Activated CD8-positive, alpha-beta T cell treated with anti-CD3 and anti-CD28 coated beads, Interleukin-2, amount 10 ng/mL, durations not matched to agents 7 days and 5 days (primary cell): Measurements from ENCODE around the gene PAK5. TPM values are rescaled to one million over a fixed set of nuclear protein-coding genes. Genes with fewer than 3 reads are reported as not detected.

Experiments
- ATAC-seq: fragments of 150-1000 bp; cut with Tn5 transposase; one replicate; pipeline ENCODE4 v1.10.0; 2021; ENCODE audit warnings: moderate library complexity
- CTCF ChIA-PET: fragments of 350-600 bp; sonication (Branson Sonifier 250); formaldehyde crosslinking; loops from one replicate; lab custom pipeline; 2021; ENCODE audit warnings: antibody characterized with exemption; lab: Charles Lee
- POLR2A ChIA-PET: fragments of 350-600 bp; sonication (Branson Sonifier 250); formaldehyde crosslinking; loops from one replicate; lab custom pipeline; 2021; ENCODE audit warnings: antibody characterized with exemption; lab: Charles Lee
- DNase-seq: peaks from one replicate; pipeline ENCODE4 v3.0.0-alpha.2; 2020
- H3K27ac Mint-ChIP-seq: one replicate; pipeline ENCODE4 v1.8.0; 2021; ENCODE audit warnings: mild to moderate bottlenecking, mixed read lengths
- H3K27me3 Mint-ChIP-seq: one replicate; pipeline ENCODE4 v1.8.0; 2021; ENCODE audit warnings: low read depth, mixed read lengths
- H3K36me3 Mint-ChIP-seq: one replicate; pipeline ENCODE4 v1.8.0; 2021; ENCODE audit warnings: low read depth, mixed read lengths
- H3K4me1 Mint-ChIP-seq: one replicate; pipeline ENCODE4 v1.8.0; 2021; ENCODE audit warnings: low read depth, mixed read lengths
- H3K4me3 Mint-ChIP-seq: one replicate; pipeline ENCODE4 v1.8.0; 2021; ENCODE audit warnings: mild to moderate bottlenecking, mixed read lengths
- H3K9me3 Mint-ChIP-seq: one replicate; pipeline ENCODE4 v1.8.0; 2022; ENCODE audit warnings: mixed read lengths; ENCODE audit not compliant: insufficient read depth
- total RNA-seq, 2 experiments: library from RNA; stranded (reverse); gene quantifications; one replicate each; pipeline ENCODE4 v1.2.3, GENCODE V29; 2021

The PAK5 gene
- total RNA-seq, 2 experiments from 2014 or later, result not detected

GRCh38 chr20:9571783-9572182, 267.1 kb downstream of the PAK5 start:
- Mint-ChIP-seq H3K4me1 (no peaks in the 10 kb centered on the region), H3K9me3 (no peaks in the 10 kb centered on the region), H3K27me3 (no peaks in the 10 kb centered on the region), H3K4me3 (no peak overlapping the region), H3K27ac (no peak overlapping the region), H3K36me3 (no peaks in the 10 kb centered on the region)
- ATAC-seq (no peak), DNase-seq (no peak)
- ChIA-PET POLR2A (interaction anchor here (0.6 kb wide), 1 partner anchor 726 kb away, joined by 3 read pairs; no protein-coding TSS in a partner anchor), CTCF (interaction anchor here (0.6 kb wide), 1 partner anchor 183 kb away, joined by 3 read pairs; no protein-coding TSS in a partner anchor)

GRCh38 chr20:9570612-9571011, 268.3 kb downstream of the PAK5 start:
- POLR2A ChIA-PET, result no interaction called here
- no peaks in the 10 kb centered on the region for H3K9me3 Mint-ChIP-seq
- DNase-seq (no peak), ATAC-seq (no peak)
- H3K27ac Mint-ChIP-seq, result no peak overlapping the region
- no peaks in the 10 kb centered on the region for H3K36me3 Mint-ChIP-seq
- no peaks in the 10 kb centered on the region for H3K4me1 Mint-ChIP-seq
- no peak overlapping the region for H3K4me3 Mint-ChIP-seq
- CTCF ChIA-PET, result no interaction called here
- H3K27me3 Mint-ChIP-seq, result no peaks in the 10 kb centered on the region

- H3K36me3 Mint-ChIP-seq, result no peaks in the 10 kb centered on the region
- no peak overlapping the region for H3K4me3 Mint-ChIP-seq
- no peaks in the 10 kb centered on the region for H3K9me3 Mint-ChIP-seq
- ChIA-PET POLR2A (no interaction called here), CTCF (no interaction called here)
- H3K27ac Mint-ChIP-seq, result no peak overlapping the region
- H3K4me1 Mint-ChIP-seq, result no peaks in the 10 kb centered on the region
- DNase-seq, result no peak
- no peaks in the 10 kb centered on the region for H3K27me3 Mint-ChIP-seq
- no peak for ATAC-seq
Observed at GRCh38 chr20:9566977-9567376, 271.9 kb downstream of the PAK5 start.

- H3K4me1 Mint-ChIP-seq, result no peaks in the 10 kb centered on the region
- no peak for ATAC-seq
- H3K27ac Mint-ChIP-seq, result no peak overlapping the region
- H3K9me3 Mint-ChIP-seq, result no peaks in the 10 kb centered on the region
- ChIA-PET CTCF (no interaction called here), POLR2A (no interaction called here)
- no peaks in the 10 kb centered on the region for H3K27me3 Mint-ChIP-seq
- DNase-seq, result no peak
- no peak overlapping the region for H3K4me3 Mint-ChIP-seq
- H3K36me3 Mint-ChIP-seq, result no peaks in the 10 kb centered on the region
Observed at GRCh38 chr20:9565910-9566550, 272.8 kb downstream of the PAK5 start.

GRCh38 chr20:9557411-9557810, 281.5 kb downstream of the PAK5 start:
- DNase-seq, result no peak

GRCh38 chr20:9555781-9556180, 283.1 kb downstream of the PAK5 start:
- POLR2A ChIA-PET, result no interaction called here
- Mint-ChIP-seq H3K27ac (no peak overlapping the region), H3K27me3 (no peaks in the 10 kb centered on the region), H3K9me3 (no peaks in the 10 kb centered on the region), H3K4me1 (no peaks in the 10 kb centered on the region), H3K36me3 (no peaks in the 10 kb centered on the region), H3K4me3 (no peak overlapping the region)
- DNase-seq (no peak), ATAC-seq (no peak)
- CTCF ChIA-PET, result no interaction called here

More at GRCh38 chr20:9557411-9557810, 281.5 kb downstream of the PAK5 start:
- no peak for ATAC-seq
- ChIA-PET CTCF (no interaction called here), POLR2A (no interaction called here)
- Mint-ChIP-seq H3K27me3 (no peaks in the 10 kb centered on the region), H3K4me1 (no peaks in the 10 kb centered on the region), H3K27ac (no peak overlapping the region), H3K4me3 (no peak overlapping the region), H3K36me3 (no peaks in the 10 kb centered on the region), H3K9me3 (no peaks in the 10 kb centered on the region)

GRCh38 chr20:9551808-9552550, 286.9 kb downstream of the PAK5 start:
- ChIA-PET POLR2A (no interaction called here), CTCF (no interaction called here)
- no peaks in the 10 kb centered on the region for H3K27me3 Mint-ChIP-seq
- no peaks in the 10 kb centered on the region for H3K9me3 Mint-ChIP-seq
- ATAC-seq, result no peak
- no peak overlapping the region for H3K27ac Mint-ChIP-seq
- no peak for DNase-seq
- H3K4me3 Mint-ChIP-seq, result no peak overlapping the region
- no peaks in the 10 kb centered on the region for H3K36me3 Mint-ChIP-seq
- H3K4me1 Mint-ChIP-seq, result no peaks in the 10 kb centered on the region

- no peak overlapping the region for H3K4me3 Mint-ChIP-seq
- ChIA-PET CTCF (no interaction called here), POLR2A (no interaction called here)
- ATAC-seq (no peak), DNase-seq (no peak)
- no peak overlapping the region for H3K27ac Mint-ChIP-seq
- H3K4me1 Mint-ChIP-seq, result no peaks in the 10 kb centered on the region
- no peaks in the 10 kb centered on the region for H3K36me3 Mint-ChIP-seq
- no peaks in the 10 kb centered on the region for H3K27me3 Mint-ChIP-seq
- no peaks in the 10 kb centered on the region for H3K9me3 Mint-ChIP-seq
Observed at GRCh38 chr20:9550871-9551270, 288.0 kb downstream of the PAK5 start.

- ATAC-seq, result no peak
- no peaks in the 10 kb centered on the region for H3K27me3 Mint-ChIP-seq
- no peak overlapping the region for H3K27ac Mint-ChIP-seq
- ChIA-PET CTCF (no interaction called here), POLR2A (no interaction called here)
- no peaks in the 10 kb centered on the region for H3K4me1 Mint-ChIP-seq
- H3K36me3 Mint-ChIP-seq, result no peaks in the 10 kb centered on the region
- no peak overlapping the region for H3K4me3 Mint-ChIP-seq
- DNase-seq, result no peak
- H3K9me3 Mint-ChIP-seq, result no peaks in the 10 kb centered on the region
Observed at GRCh38 chr20:9550283-9550682, 288.6 kb downstream of the PAK5 start.

GRCh38 chr20:9543214-9543613, 295.7 kb downstream of the PAK5 start:
- DNase-seq (no peak), ATAC-seq (no peak)
- no peaks in the 10 kb centered on the region for H3K4me1 Mint-ChIP-seq
- H3K27ac Mint-ChIP-seq, result no peak overlapping the region
- no peak overlapping the region for H3K4me3 Mint-ChIP-seq
- POLR2A ChIA-PET, result no interaction called here
- no peaks in the 10 kb centered on the region for H3K9me3 Mint-ChIP-seq
- CTCF ChIA-PET, result no interaction called here
- H3K36me3 Mint-ChIP-seq, result no peaks in the 10 kb centered on the region
- no peaks in the 10 kb centered on the region for H3K27me3 Mint-ChIP-seq

GRCh38 chr20:9535449-9535848, 303.4 kb downstream of the PAK5 start:
- ChIA-PET CTCF (no interaction called here), POLR2A (no interaction called here)
- H3K4me1 Mint-ChIP-seq, result no peaks in the 10 kb centered on the region
- no peak overlapping the region for H3K27ac Mint-ChIP-seq
- H3K9me3 Mint-ChIP-seq, result no peaks in the 10 kb centered on the region
- ATAC-seq, result no peak
- no peak overlapping the region for H3K4me3 Mint-ChIP-seq
- no peak for DNase-seq
- no peaks in the 10 kb centered on the region for H3K27me3 Mint-ChIP-seq
- no peaks in the 10 kb centered on the region for H3K36me3 Mint-ChIP-seq

GRCh38 chr20:9534025-9534424, 304.9 kb downstream of the PAK5 start:
- ChIA-PET POLR2A (no interaction called here), CTCF (no interaction called here)
- no peak overlapping the region for H3K4me3 Mint-ChIP-seq
- no peak for ATAC-seq
- DNase-seq, result no peak
- H3K9me3 Mint-ChIP-seq, result no peaks in the 10 kb centered on the region
- H3K27me3 Mint-ChIP-seq, result no peaks in the 10 kb centered on the region
- no peak overlapping the region for H3K27ac Mint-ChIP-seq
- H3K4me1 Mint-ChIP-seq, result no peaks in the 10 kb centered on the region
- H3K36me3 Mint-ChIP-seq, result no peaks in the 10 kb centered on the region
